Upper lobe of left lung (tissue), 4 donors: ENCODE measurements around the gene CCDC183.

Source experiments
- POLR2A ChIP-seq, 4 donors: fragments of 450-650 bp; IDR thresholded peaks; one replicate each; pipeline ENCODE4 v1.5.1; 2016 to 2017; ENCODE audit warnings: antibody characterized with exemption in 4 of 4, mild to moderate bottlenecking in 2 of 4
- POLR2AphosphoS5 ChIP-seq, 2 donors: sonication (generic); formaldehyde crosslinking; IDR thresholded peaks; one replicate each; pipeline ENCODE4 v1.5.1; 2017; ENCODE audit warnings: antibody characterized with exemption in 2 of 2
- TF ChIP-seq, protein P1 (sequence below), 6 experiments: fragments of 450-650 bp in 4 of 6; fragments of 200-600 bp in 2 of 6; sonication (generic) in 2 of 6; IDR thresholded peaks; one replicate each; pipeline ENCODE4 v1.5.1; 2016 to 2019; ENCODE audit warnings: antibody characterized with exemption in 6 of 6

DNA sequence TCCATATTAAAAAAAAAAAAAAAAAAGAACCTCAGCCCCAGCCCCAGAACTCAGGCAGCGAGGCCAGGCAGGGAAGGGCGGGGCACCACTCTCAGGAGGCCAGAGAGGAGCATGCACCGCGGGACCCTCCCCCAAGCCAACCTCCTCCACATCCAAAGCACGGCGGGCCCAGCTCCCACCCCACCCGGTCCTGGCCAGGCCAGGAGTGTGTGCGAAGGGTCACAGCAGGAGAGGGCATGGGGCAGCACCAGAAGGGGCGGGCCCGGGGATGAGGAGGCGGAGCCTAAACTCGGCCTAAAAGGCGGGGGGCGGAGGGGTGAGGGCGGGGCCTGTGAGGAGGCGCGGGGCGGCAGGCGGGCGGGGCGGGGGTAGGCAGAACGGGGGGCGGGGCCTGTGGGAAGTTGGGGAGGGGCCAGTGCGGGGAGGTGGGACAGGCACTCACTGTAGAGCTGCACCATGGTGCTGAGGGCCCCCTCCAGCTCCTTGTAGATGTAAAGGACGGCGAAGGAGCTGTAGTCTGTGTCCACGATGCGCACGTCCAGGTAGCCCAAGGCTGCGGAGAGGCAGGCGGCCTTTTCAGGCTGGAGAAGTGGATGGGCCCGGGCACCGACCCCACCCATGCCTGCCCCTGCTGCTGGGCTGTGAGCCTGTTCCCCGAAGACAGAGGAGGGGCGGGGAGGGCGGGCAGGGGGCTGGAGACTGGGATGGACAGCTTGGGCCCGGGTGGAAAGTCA lies 33.1 kb upstream of the CCDC183 start:
- TF ChIP-seq, protein P1, sequence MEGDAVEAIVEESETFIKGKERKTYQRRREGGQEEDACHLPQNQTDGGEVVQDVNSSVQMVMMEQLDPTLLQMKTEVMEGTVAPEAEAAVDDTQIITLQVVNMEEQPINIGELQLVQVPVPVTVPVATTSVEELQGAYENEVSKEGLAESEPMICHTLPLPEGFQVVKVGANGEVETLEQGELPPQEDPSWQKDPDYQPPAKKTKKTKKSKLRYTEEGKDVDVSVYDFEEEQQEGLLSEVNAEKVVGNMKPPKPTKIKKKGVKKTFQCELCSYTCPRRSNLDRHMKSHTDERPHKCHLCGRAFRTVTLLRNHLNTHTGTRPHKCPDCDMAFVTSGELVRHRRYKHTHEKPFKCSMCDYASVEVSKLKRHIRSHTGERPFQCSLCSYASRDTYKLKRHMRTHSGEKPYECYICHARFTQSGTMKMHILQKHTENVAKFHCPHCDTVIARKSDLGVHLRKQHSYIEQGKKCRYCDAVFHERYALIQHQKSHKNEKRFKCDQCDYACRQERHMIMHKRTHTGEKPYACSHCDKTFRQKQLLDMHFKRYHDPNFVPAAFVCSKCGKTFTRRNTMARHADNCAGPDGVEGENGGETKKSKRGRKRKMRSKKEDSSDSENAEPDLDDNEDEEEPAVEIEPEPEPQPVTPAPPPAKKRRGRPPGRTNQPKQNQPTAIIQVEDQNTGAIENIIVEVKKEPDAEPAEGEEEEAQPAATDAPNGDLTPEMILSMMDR (IDR thresholded peaks at IDR 0.05), result no peak
- no peak for TF ChIP-seq POLR2AphosphoS5 (IDR thresholded peaks at IDR 0.05)
- TF ChIP-seq POLR2A (IDR thresholded peaks at IDR 0.05), result no peak
